Hippocampal formation (tissue), 2 donors: ENCODE measurements around the gene MSI2.
A peak's percentile ranks its signal among the peaks of the same experiment; 100 is the strongest.
"Not testable (repeated sequence)": the region's sequence is repeated elsewhere in the genome, so short reads cannot be mapped to it uniquely, and the experiment has no call there.

Experiments
- DNase-seq, 2 donors: peaks; one replicate each; lab custom pipeline; 2025; lab: John Stamatoyannopoulos, UW

The MSI2 gene

GRCh38 chr17:57484081-57484666 is 227.9 kb downstream of the MSI2 start:
- DNase-seq: no peak

DNA sequence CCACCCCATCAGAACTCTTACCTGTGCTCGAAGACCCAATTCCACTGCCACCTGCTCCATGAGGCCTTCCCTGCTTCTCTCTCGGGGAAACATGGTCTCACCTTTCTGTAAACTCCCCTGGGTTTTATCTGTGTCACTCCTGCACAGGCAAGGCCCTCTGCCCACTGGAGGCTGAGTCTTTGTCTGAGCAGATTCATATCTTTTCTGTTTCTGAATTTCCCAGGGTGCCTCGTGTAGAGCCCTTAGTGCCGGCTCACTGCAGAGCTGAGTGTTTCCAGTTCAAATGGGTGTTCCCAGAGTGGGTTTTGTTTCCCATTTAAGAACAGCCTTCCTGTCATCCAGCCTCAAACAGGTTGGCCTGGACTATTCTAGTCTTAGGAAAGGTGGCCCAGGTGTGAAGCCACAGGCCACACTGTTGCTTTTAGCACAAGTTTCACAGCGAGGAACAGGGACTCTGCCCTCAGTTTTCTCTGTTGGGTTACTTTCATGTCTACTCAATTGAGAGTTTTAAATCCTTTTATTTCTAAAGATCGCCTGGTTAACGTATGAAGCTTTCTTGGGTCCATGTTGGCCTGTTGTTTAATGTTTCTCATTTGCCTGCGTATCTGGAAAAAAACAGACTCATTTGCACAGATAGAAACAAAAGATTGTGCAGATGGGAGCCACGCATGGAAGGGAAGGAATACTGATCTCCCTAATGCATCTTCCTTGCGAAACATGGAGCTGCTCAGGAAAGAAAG is 228.7 kb downstream of the MSI2 start:
- DNase-seq: no peak

- no peak for DNase-seq
Measured at GRCh38 chr17:57485566-57485865, 229.2 kb downstream of the MSI2 start.

GRCh38 chr17:57485916-57486881 is 229.9 kb downstream of the MSI2 start:
- no peak for DNase-seq

DNA sequence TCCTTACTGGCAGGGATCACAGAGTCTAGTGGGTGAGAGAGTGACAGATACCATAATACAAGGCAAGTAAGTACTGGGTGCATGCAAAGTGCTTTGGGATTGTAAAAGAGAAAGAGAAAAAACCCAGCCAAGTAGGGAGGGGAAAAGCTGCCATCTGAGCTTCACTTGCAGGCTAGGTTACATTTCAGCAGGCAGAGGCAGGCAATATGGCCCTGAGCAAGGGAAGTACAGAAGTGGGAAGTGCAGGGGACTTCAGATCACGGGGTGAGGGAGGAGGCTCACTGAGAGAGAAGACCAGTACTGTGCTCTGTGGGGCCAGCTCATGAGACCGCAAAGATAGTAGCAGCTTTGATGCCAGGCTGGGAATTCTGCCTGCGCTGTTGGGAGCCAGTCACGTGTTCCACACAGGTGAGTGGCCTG is 230.6 kb downstream of the MSI2 start:
- peak in 1 of 2 donors; percentile 35 for DNase-seq

DNA sequence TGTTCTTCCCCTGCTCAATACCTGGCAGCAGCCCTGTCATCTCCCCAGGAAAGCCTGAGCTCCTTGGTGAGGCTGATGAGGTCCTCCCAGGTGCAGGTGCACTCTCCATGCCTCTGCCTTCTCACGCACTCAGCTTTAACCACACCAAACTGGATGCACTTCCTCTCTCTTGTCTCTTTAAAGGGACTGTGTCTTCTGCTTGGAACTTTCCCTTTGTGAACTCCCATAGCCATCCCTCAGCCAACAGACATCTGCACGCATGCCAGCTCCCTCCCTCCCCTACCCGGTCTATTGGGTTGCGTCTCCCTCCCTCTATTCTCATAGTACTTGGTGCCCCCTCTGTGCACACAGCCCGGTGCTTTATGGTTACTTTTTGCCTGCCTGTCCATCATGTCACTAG is 231.2 kb downstream of the MSI2 start:
- peak in 1 of 2 donors; percentile 18 for DNase-seq

- DNase-seq: no peak
Measured at GRCh38 chr17:57488856-57489255, 232.5 kb downstream of the MSI2 start.

GRCh38 chr17:57489321-57489720 is 233.0 kb downstream of the MSI2 start:
- DNase-seq: no peak

DNA sequence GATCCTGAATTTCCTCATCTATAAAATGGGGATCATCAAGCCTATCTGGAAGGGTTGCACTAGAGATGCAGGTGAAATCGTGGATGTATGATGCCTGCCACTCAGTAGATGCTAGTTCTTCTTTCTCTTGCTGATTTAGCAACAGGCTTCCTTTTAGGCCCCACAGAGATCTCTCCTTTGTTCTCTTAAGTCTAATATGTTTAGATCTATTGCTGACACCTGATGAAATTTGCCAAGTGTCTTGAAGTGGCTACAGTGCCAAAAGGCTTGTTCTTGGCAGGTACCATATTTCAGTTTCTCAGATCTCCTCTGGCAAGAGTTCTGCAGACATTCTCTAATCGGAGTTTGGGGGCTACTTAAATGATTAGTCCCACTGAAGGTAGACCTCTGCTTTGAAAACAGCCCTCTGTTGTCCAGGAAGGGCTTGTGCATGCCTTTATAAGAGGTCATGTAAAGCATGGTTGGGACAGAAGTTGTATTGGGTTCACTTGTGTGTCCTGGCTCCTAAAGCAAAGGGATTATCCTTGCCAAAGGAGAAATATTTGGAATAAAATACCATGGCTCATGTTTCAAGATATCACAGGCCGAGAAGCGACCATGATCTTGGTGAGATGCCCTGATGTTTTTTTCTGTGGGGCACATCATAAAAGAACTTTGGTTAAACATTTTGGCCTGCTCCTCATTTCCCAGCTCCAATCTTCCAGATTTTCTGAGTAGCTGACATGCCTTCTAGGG is 234.0 kb downstream of the MSI2 start:
- DNase-seq: no peak

DNA sequence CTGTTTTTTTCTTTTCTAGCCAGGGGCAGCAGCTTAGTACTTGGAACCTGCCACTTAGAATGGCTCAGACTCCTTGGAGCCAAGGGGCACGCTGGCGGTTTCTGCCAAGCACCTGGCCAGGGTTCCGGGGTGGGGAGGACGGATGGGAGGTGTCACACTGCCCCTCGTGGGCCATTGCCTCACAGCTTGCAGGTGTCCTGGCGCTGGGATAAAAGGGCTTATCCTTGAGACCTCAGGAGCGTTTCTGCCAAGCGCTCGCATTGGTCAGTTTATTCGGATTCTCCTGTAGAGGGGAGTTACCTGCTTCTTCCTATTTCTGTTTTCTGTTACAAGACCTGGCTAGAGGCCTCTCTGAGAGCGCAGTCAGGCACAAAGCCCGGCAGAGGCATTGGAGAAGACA is 234.6 kb downstream of the MSI2 start:
- no peak for DNase-seq

DNA sequence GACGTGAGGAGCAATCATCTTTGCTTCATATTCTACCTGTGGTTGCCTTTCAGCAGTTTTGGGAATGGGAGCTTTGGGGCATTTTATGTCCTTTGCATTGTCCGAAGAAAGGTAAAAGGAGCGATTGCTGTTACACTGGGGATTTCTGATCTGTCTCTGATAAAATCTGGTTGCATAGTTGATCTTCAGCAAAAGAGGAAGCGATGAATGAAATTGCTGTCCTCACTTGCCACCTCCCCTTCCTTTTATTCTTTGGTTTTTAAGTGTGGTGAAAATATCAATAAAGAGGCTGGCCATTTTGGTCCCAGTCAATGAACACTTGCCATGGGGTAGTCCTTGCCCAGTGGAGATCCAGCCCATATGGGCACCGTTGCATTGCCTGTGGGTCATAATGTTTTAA is 236.8 kb downstream of the MSI2 start:
- no peak for DNase-seq

DNA sequence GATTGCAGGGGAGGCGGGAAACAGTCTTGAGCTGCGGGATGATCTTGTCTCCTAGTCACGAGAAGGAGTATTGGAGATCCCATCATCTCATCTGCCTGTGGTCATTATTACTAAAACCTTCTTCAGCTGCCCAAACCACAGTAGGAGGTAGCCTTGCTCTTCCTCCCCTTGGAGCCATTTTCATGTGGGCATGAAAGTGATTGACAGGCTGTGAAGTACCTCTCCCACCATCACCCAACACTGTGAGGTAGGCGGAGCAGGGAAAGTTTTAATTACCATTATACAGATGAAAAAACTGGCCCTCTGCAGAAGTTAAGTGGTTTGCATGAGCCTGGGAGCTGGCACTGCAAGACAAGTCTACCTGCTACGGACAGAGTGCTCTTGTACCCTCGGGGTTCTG is 237.3 kb downstream of the MSI2 start:
- DNase-seq: no peak

DNA sequence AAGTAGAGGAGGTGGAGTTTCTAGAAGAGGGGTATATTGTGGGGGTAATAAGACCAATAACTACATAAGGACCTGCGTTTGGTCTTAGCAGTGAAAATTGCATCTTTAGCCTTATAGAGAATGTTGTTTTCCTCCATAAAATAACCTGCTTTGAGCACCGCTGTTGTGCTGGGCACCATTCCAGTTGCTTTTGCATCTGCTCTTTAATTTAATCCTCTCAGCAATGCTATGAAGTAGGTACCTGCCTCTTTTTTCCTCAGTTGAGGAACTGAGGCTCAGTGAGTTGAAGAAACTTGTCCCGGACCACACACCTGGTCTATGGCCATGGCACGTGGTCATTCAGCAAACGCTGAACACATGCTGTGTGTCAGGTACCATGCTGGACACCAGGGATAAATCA is 238.1 kb downstream of the MSI2 start:
- no peak for DNase-seq

DNA sequence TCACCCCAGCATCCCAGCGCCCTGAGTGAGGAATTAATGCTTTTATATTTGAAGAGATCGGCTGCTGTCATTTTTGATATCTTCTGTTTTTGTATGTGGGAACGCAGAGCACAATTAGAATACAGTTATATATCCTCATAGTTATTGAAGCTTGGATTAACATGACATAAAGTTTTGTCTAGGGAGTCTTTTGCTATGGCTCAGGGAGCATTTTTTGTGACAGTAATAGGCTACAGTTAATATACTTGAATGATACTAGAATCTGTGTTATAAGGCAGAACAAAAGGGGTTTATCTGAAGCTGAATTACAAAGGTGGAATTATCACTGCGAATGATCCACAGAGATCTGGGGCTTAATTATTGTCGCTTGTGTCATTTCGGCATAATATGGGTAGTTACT is 239.4 kb downstream of the MSI2 start:
- no peak for DNase-seq

- DNase-seq: no peak
Measured at GRCh38 chr17:57496382-57496781, 240.1 kb downstream of the MSI2 start.

DNA sequence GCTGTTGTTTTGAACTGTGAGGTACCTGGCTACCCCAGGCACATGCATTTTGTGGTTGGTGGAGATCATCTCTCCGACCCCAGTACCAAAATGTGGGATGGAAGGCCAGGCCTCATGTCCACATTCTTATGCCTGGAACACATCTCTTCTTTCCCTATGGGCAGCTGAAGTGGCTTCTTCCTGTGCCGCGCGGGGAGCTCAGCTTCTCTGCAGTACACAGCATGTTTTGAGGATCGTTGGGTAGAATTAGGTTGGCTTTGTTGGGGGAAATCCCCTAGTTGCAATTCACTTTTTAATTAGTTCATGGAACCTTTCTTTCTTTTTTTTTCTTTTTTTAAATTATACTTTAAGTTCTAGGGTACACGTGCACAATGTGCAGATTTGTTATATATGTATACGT is 242.1 kb downstream of the MSI2 start:
- no peak for DNase-seq

GRCh38 chr17:57499221-57499620 is 242.9 kb downstream of the MSI2 start:
- DNase-seq: not testable (repeated sequence)

DNA sequence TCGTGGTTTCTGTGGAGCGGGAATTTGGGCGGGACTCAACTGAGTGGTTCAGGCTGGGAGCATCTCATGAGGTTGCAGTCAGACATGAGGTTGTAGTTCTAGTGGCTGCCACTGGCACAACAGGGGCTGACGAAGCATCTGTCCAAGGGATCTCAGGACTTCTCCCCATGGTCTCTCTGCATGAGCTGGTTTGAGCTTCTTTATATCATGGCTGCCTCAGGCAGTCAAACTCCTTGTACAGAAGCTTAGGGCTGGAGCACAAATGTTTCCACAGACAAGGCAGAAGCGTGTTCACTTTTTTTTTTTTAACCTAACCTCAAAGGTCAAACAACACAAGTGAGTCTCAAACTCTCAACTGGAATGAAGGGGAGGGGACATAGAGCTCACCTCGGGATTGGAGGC is 243.3 kb downstream of the MSI2 start:
- no peak for DNase-seq

DNA sequence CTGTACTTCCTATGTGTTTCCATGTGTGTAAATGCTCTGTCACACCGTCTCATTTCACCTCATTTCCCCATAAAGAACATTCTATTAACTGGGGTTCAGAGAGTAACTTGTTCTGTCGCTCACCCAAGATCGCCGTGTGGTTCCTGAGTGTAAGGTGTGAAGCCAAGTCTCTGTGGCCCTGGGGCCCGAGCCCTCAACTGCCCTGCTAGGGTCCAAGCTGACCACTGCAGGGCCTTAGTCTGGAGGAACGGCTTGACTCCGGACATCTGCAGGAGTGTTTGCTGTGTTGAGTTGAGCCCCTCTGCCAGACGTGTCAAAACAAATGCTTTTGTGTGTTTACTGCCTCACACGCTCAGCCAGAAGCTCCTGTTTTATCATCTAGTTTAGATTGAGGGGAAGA is 244.7 kb downstream of the MSI2 start:
- DNase-seq: no peak

GRCh38 chr17:57502022-57502421 is 245.7 kb downstream of the MSI2 start:
- no peak for DNase-seq

- DNase-seq: no peak
Measured at GRCh38 chr17:57502811-57503241, 246.5 kb downstream of the MSI2 start.

DNA sequence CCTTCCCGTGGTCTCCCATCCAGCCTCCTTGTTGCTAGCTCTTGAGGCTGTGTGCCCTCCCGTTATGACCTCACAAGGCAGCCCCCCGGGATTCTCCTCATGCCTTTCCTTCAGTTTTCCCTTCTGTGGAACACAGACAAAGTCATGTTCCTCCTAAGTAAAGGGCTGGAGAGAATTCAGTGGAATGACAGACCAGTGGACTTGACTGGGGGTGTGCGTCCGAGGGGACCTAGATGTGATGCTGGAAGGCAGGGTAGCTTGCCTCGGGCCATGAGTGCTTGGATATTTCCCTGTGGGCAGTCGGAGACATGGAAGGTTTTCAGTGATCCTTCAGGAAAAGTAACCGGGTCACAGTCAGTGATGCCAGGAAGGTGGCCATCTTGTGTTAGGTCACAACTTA is 247.9 kb downstream of the MSI2 start:
- DNase-seq: no peak
